Measurements from ENCODE around the gene PTPA.
"Not testable (repeated sequence)": the region's sequence is repeated elsewhere in the genome, so short reads cannot be mapped to it uniquely, and the experiment has no call there.

PTPA gene

DNA sequence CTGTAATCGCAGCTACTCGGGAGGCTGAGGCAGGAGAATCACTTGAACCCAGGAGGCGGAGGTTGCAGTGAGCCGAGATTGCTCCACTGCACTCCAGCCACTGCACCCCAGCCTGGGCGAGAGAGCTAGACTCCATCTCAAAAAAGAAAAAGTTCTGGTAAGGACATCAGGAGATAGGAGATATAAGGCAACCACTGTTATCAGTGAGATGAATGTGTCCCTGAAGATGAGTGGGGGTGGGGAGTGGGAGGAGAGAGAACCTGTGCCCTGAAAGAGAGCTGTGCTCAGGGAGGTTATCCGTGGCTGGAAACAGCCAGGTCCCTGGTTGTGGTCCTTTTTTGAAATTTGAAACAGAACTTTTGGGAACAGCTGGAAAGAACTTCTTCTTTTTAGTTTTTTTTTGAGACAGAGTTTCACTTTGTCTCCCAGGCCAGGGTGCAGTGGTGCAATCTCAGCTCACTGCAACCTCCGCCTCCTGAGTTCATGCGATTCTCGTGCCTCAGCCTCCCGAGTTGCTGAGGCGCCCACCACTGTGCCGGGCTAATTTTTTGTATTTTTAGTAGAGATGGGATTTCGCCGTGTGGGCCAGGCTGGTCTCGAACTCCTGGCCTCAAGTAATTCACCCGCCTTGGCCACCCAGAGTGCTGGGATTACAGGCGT, 2.6 kb downstream of the PTPA start:
- DNase-seq (no peak), ATAC-seq (no peak)
- H3K4me3 Mint-ChIP-seq: no peak overlapping the region
- peaks cover 42% of the 10 kb centered on the region for H3K4me1 Mint-ChIP-seq
- H3K27me3 Mint-ChIP-seq: no peaks in the 10 kb centered on the region
- H3K9me3 Mint-ChIP-seq: no peaks in the 10 kb centered on the region
- no peak overlapping the region for H3K27ac Mint-ChIP-seq

DNA sequence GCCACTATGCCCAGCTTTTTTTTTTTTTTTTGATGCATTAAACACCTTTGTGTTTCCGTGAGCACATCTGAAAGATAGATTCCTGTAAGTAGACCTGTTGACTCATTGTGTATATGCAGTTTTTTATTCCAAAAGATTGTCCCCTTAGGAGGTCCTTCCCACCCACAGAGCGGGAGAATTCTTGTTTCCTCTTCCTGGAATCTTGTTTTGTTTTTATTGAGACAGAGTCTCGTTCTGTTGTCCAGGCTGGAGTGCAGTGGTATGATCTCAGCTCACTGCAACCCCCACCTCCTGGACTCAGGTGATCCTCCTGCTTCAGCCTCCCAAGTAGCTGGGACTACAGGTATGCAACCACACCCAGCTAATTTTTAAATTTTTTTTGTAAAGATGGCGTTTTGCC, 7.6 kb downstream of the PTPA start:
- ATAC-seq: no peak
- no peak for DNase-seq
- Mint-ChIP-seq H3K27me3 (no peaks in the 10 kb centered on the region), H3K4me1 (peaks cover 18% of the 10 kb centered on the region), H3K9me3 (no peaks in the 10 kb centered on the region), H3K4me3 (no peak overlapping the region), H3K27ac (no peak overlapping the region)

DNA sequence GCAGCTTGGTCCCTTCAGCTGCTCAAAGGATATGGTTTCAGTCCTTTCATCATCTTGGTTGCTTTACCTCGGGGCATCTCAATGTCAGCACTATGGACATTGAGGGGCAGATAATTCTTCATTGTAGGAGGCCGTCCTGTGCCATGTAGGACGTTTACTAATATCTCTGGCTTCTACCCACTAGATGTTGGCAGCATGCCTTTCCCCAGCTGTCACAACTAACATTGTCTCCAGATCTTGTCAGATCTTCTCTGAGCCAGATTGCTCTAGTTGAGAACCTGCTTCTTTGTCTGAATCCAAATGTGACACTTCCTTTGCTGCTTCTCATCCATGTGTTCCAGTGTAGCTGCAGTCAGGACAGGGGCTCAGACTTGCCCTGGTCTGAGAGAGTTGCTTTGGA, 10.3 kb downstream of the PTPA start:
- ATAC-seq: no peak
- Mint-ChIP-seq H3K27ac (no peak overlapping the region), H3K27me3 (no peaks in the 10 kb centered on the region), H3K4me3 (no peak overlapping the region), H3K9me3 (no peaks in the 10 kb centered on the region), H3K4me1 (no peaks in the 10 kb centered on the region)
- no peak for DNase-seq

DNA sequence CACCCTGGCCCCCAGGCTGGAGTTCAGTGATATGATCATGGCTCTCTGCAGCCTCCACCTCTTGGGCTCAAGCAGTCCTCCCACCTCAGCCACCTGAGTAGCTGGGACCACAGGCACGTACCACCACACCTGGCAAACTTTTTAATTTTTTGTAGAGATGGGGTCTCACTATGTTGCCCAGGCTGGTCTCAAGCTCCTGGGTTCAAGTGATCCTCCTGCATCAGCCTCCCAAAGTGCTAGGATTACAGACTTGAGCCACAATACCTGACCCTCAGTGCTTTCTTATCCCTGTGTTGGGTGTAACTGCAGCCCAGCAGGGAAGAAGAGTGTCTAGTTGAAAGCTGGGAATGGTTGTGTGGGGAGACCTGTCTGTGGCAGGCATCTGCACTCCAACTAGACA, 10.9 kb downstream of the PTPA start:
- H3K4me3 Mint-ChIP-seq: no peak overlapping the region
- H3K27ac Mint-ChIP-seq: no peak overlapping the region
- H3K27me3 Mint-ChIP-seq: no peaks in the 10 kb centered on the region
- H3K4me1 Mint-ChIP-seq: no peaks in the 10 kb centered on the region
- no peaks in the 10 kb centered on the region for H3K9me3 Mint-ChIP-seq
- DNase-seq (no peak), ATAC-seq (no peak)

DNA sequence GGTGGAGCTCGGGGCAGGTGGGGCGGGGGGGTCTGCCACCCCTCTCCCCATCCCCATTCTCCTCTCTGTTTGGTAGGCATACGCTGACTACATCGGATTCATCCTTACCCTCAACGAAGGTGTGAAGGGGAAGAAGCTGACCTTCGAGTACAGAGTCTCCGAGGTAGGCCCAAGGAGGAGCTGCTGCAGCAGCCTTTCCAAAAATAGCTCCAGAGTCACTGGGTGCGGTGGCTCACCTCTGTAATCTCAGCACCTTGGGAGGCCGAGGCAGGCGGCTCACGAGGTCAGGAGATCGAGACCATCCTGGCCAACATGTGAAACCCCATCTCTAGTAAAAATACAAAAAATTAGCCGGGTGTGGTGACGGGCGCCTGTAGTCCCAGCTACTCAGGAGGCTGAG, 11.8 kb downstream of the PTPA start:
- not testable (repeated sequence) for H3K4me3 Mint-ChIP-seq, H3K9me3 Mint-ChIP-seq, H3K4me1 Mint-ChIP-seq, DNase-seq, H3K27ac Mint-ChIP-seq, ATAC-seq, H3K27me3 Mint-ChIP-seq

DNA sequence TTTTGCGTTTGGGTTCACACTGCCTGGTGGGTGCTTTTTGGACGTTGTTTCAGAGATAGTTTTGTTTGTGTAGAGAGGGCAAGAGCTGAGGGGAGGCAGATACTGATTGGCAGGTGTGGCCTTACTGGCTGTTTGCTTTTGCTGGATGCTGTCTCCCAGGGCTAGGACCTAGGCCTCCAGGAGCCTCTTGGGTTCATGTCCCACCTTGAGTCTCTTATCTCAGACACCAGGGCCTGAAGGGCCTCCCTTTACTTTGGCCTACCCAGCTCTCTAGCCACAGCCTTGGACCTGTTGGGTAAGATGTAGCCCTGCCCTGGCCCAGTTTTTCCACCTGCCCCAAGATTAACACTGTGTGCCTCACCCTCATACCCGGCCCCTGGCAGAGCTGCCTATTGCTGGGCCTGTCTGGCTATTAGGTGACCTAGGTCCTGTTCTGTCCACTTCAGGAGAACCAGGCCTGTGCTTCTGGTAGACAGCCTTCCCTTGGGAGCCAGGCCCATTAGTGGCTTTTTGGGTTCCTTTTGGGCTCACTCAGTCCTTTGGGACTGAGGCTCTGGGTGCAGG, 13.4 kb downstream of the PTPA start:
- DNase-seq (no peak), ATAC-seq (no peak)
- no peaks in the 10 kb centered on the region for H3K9me3 Mint-ChIP-seq
- no peaks in the 10 kb centered on the region for H3K27me3 Mint-ChIP-seq
- H3K27ac Mint-ChIP-seq: peak overlapping the region in 1 of 2 donors; percentile 31
- H3K4me3 Mint-ChIP-seq: no peak overlapping the region
- no peaks in the 10 kb centered on the region for H3K4me1 Mint-ChIP-seq

DNA sequence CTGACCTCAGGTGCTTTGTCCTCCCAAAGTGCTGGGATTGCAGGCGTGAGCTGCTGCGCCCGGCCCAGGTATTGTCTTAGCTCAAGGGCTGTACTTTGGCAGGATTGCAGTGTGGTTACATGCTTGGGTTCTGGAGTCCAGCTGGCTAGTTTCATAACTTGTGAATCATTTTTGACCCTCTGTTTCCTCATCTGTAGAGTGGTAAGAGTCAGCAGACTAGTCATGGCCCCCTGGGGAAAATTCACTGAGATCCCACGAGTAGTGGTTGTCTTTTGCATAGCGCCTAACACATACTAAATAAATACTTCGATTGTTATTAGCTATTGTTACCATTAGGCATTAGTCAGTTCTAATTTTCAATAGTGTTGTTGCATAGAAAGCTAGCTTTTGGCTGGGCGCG, 14.3 kb downstream of the PTPA start:
- ATAC-seq (no peak), DNase-seq (no peak)
- Mint-ChIP-seq H3K4me1 (no peaks in the 10 kb centered on the region), H3K4me3 (no peak overlapping the region), H3K27me3 (no peaks in the 10 kb centered on the region), H3K9me3 (no peaks in the 10 kb centered on the region), H3K27ac (no peak overlapping the region)

DNA sequence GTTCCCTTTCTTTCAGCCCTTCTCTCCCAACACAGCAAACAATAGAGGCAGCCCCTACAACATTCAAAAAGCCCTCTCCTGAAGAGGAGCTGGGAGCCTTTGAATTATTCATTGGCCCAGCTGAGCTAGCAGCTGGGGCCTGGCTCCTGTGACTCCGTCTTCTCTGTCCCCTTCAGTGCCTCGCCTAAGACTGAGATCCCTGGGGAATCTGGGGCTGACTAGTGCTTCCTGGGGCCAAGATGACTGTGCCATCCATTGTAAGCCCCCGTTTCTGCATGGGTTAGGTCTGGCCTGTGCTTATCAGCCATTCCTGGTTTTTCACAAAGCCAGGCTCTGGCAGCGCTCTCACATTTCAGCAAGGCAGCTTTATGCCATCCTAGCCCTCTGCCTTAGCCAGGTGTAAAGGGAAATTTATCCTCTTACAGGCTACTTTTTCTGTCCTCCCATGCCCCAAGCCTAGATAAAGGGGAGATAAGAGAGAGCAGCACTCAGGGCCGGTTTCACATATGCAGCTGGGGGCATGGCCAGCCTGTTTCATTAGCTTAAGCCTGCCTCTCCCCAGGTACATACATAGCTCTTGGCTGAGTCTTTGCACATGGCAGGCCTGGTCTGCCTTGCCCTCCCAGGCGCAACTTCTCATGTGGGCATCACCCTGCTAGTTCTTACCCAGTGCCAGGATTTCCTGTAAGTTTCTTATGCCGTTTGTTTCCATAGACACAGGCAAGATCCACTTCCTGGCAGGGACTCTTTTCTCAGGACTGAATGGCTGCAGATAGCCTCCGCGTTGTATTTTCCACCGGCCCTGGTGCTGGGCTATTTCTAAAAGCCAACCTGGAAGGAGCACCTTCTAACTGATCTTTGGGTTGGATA, 15.8 kb downstream of the PTPA start:
- DNase-seq (no peak), ATAC-seq (no peak)
- H3K27me3 Mint-ChIP-seq: no peaks in the 10 kb centered on the region
- H3K27ac Mint-ChIP-seq: no peak overlapping the region
- H3K4me3 Mint-ChIP-seq: no peak overlapping the region
- H3K4me1 Mint-ChIP-seq: peaks cover 9% of the 10 kb centered on the region
- H3K9me3 Mint-ChIP-seq: no peaks in the 10 kb centered on the region

DNA sequence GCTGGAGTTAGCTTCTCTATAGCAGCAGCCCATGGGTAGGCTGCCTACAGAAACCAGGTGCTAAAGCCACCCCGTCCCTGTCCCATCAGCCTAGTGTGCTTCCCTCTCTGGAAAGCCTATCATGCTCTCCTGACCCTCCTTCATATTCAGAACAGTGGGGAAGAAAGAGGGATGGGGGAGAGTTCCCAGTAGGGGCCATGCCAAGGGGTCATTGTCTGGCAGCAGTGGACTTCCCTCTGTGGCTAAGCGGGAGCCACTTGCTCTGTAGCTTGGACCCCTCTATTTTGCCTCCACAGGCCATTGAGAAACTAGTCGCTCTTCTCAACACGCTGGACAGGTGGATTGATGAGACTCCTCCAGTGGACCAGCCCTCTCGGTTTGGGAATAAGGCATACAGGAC, 17.5 kb downstream of the PTPA start:
- Mint-ChIP-seq H3K4me3 (no peak overlapping the region), H3K4me1 (peaks cover 14% of the 10 kb centered on the region), H3K9me3 (no peaks in the 10 kb centered on the region), H3K27ac (no peak overlapping the region), H3K27me3 (no peaks in the 10 kb centered on the region)
- ATAC-seq: no peak
- DNase-seq: no peak

DNA sequence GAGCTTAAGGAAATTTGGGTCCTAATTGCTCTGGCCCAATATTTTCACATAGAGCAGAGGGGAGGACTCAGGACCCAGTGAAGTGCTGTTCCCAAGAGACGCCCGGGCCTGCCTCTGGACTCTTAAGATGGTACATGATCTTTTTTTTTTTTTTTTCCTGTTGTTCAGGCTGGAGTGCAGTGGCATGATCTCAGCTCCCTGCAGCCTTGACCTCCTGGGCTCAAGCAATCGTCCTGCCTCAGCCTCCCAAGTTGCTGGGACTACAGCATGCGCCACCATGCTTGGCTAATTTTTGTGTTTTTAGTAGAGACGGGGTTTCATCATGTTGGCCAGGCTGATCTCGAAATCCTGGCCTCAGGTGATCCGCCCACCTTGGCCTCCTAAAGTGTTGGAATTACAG, 19.1 kb downstream of the PTPA start:
- not testable (repeated sequence) for ATAC-seq

DNA sequence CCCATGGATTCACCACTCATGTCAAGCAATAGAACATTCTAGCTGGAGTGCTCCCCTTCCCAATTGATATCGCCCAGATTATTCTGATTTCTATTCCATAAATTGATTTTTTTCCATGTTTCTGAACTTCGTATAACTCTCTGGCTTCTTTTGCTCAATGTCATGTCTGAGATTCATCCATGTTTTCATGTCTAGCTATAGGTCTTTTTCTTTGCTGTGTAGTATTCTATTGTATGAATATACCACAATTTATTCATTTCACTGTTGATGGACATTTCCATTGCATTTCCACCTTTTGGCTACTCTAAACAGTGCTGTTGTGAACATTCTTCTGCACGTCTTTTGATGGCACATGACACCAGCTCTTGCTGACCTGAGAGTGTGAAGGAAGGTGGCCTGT, 19.6 kb downstream of the PTPA start:
- H3K27ac Mint-ChIP-seq: no peak overlapping the region
- no peak overlapping the region for H3K4me3 Mint-ChIP-seq
- peaks cover 14% of the 10 kb centered on the region for H3K4me1 Mint-ChIP-seq
- H3K27me3 Mint-ChIP-seq: no peaks in the 10 kb centered on the region
- no peaks in the 10 kb centered on the region for H3K9me3 Mint-ChIP-seq
- ATAC-seq (no peak), DNase-seq (no peak)

More for the DNA sequence above, 19.1 kb downstream of the PTPA start:
- H3K4me1 Mint-ChIP-seq: peaks cover 14% of the 10 kb centered on the region
- not testable (repeated sequence) for H3K27me3 Mint-ChIP-seq, DNase-seq, H3K4me3 Mint-ChIP-seq, H3K27ac Mint-ChIP-seq, H3K9me3 Mint-ChIP-seq

DNA sequence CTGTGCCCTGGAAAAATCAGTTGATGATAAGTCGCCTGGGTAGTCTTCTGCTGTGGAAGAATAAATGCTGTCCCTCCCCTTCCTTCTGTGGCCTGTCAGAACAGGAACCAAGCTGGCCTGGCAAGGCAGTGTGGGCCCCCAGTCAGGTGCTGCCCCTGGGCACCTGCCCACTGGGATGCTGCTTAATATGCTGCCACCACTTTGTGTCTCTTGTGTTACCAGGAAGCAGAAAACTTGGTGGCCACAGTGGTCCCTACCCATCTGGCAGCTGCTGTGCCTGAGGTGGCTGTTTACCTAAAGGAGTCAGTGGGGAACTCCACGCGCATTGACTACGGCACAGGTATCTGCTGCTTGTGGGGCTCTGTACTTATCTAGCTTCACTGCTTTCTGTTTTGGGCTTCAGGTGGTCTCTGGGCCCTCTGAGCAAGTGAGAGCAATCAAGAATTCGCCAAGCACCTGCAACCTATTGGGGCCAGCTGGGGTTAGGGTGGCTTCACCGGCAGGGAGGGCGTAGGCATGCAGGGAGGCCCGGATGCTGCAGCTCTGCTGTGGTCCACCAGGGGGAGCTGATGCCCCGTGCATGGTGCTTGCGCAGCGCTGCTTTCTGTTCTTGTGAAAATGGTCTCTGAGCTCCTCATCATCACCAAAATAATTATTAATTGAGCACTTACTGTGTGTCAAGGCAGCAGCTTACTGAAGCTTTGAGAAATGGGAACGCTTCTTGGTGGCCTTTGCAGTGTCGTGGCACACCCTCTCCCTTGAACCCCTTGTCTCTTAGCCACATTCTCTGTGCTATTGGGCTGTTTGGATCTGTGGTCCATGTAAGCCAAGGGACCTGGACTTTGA, 20.3 kb downstream of the PTPA start:
- Mint-ChIP-seq H3K27me3 (no peaks in the 10 kb centered on the region), H3K4me1 (peaks cover 14% of the 10 kb centered on the region), H3K9me3 (no peaks in the 10 kb centered on the region), H3K27ac (no peak overlapping the region), H3K4me3 (no peak overlapping the region)
- peak; percentile 98 for ATAC-seq
- peak; percentile 82 to 86 for DNase-seq

DNA sequence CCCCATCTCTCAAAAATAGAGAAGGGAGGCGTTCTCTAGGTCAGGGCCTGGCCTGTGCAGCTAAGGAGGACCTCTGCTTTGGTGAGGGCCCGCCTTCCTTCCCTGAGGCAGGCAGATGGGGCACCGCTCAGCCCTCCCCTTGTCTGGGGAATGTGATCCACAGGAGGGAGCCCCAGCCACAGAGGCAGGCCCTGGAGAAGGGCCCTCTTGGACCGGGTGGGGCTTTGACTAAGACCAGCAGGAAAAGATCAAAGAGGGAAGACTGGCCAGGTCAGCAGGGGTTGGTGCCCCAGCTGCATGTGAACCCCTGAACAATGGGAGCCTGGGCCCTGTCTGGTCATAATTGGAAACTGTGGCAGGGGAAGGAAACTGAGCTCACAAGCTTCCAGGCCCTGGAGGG, 21.9 kb downstream of the PTPA start:
- H3K4me1 Mint-ChIP-seq: peaks cover 14% of the 10 kb centered on the region
- H3K9me3 Mint-ChIP-seq: no peaks in the 10 kb centered on the region
- H3K4me3 Mint-ChIP-seq: no peak overlapping the region
- DNase-seq (no peak), ATAC-seq (no peak)
- H3K27ac Mint-ChIP-seq: no peak overlapping the region
- no peaks in the 10 kb centered on the region for H3K27me3 Mint-ChIP-seq

DNA sequence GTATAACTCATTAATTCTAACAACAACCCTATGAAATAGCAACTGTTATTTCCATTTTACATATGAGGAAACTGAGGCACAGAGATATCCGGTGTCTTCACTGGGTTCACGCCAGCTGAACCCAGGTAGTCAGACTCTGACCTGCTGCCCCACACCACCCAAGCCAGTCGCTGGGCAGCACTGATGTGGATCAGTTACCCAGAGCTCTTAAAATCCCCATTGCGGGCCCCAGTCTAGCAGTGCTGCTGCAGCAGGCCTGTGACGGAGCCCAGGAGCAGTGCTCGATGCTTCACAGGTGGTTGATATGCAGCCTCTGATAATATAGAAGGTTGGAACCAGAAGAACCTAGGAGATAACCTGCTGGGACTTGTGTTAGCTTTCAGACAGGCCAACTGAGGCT, 24.3 kb downstream of the PTPA start:
- no peak for DNase-seq
- ATAC-seq: no peak
- Mint-ChIP-seq H3K4me3 (no peak overlapping the region), H3K9me3 (no peaks in the 10 kb centered on the region), H3K4me1 (peaks cover 31% of the 10 kb centered on the region), H3K27ac (no peak overlapping the region), H3K27me3 (no peaks in the 10 kb centered on the region)

DNA sequence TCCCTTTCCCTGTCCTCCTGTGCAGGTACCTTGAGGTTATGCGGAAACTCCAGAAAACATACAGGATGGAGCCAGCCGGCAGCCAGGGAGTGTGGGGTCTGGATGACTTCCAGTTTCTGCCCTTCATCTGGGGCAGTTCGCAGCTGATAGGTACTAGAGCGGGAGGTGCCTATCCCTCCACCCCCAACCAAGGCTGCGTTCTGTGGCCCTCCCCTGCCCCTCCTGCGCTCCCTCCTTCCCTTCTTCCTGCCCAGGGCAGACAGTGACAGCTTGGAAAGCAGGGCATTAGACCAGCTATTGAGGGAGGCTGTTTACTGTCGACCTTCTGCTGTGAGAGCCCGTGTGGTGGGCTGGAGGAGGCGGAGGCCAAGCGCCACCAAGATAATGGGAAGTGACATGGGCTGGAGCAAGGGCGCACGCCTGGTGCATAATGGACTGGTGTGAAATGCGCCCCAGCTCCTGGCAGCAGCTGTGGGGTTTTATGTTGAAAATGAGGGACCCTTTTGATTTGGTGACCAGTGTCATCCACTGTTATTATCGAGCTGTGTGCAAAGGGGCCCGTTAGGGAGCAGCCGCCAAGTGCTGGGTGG, 25.3 kb downstream of the PTPA start:
- no peak overlapping the region for H3K4me3 Mint-ChIP-seq
- no peaks in the 10 kb centered on the region for H3K27me3 Mint-ChIP-seq
- peaks cover 37% of the 10 kb centered on the region for H3K4me1 Mint-ChIP-seq
- DNase-seq (no peak), ATAC-seq (no peak)
- no peaks in the 10 kb centered on the region for H3K9me3 Mint-ChIP-seq
- no peak overlapping the region for H3K27ac Mint-ChIP-seq
